ENCODE results near the gene BRD4. TPM values are rescaled to one million over a fixed set of nuclear protein-coding genes. Genes with fewer than 3 reads are reported as not detected.
"Not testable (repeated sequence)": the region's sequence is repeated elsewhere in the genome, so short reads cannot be mapped to it uniquely, and the experiment has no call there.

Gene BRD4
- total RNA-seq, 3 donors from 2014 or later, result 102 to 113 (median 112) TPM

DNA sequence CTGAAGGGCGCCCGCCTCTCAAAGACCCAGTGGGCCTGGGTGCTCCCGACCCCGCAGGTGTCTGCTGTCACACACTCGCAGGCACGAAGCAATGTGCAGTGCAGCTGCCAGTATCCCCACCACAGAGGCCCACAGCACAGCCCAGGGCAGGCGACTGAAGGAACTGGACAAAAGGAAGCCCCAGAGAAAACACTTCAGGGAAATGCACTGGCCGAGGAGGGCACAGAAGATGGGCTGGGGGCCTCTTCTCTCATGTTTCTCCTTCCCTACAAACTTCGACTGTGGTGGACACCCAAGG lies 37.2 kb upstream of the BRD4 start:
- peaks cover 23% of the 10 kb centered on the region for H3K36me3 Mint-ChIP-seq (ENCODE audit: insufficient read depth)
- peaks cover 3% of the 10 kb centered on the region for H3K4me1 Mint-ChIP-seq (ENCODE audit: low read depth)
- H3K27me3 Mint-ChIP-seq (ENCODE audit: low read depth), result no peaks in the 10 kb centered on the region
- DNase-seq (no peak), ATAC-seq (no peak)
- H3K9me3 Mint-ChIP-seq, result no peaks in the 10 kb centered on the region
- H3K4me3 Mint-ChIP-seq, result no peak overlapping the region

DNA sequence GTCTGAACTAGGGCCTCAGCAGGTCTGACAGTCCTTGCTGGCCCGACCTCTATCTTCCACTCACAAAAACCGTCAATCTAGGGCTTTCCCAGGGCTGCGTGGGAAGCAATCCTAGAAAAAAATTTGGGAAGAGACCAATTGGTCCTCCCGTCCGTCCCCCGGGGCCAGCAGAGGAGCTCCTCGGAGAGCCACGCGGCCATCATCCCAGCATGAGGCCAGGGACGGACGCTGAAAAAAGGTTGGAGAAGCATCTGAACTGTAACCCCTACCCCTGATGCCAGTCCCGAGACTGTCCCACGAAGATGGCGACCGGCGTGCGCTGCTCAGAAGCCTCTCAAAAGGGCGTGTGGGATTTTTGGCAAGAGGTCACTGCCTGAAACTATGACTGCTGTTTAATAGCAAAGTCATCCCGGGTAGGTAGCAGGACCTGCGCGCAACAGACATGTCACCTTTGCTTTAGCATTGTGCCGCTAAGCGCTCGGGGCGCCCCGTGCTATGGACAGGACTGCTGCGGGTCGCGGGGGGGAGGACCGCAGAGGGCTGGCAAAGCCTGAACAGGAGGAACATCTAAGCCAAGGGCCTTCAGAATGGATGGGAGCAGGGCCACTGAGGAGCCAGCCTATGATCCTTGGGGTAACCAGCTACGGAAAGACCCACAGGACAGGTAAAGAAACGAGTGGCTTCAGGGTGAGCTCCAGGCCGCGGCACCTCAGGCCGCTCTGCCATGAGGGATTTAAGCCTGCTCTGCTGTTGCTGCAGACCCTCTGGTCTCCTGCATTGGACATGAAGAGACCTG lies 36.7 kb upstream of the BRD4 start:
- Mint-ChIP-seq H3K36me3 (ENCODE audit: insufficient read depth) (peaks cover 23% of the 10 kb centered on the region), H3K4me1 (ENCODE audit: low read depth) (peaks cover 3% of the 10 kb centered on the region), H3K4me3 (no peak overlapping the region), H3K27me3 (ENCODE audit: low read depth) (no peaks in the 10 kb centered on the region), H3K9me3 (no peaks in the 10 kb centered on the region)
- DNase-seq, result no peak
- ATAC-seq, result no peak

DNA sequence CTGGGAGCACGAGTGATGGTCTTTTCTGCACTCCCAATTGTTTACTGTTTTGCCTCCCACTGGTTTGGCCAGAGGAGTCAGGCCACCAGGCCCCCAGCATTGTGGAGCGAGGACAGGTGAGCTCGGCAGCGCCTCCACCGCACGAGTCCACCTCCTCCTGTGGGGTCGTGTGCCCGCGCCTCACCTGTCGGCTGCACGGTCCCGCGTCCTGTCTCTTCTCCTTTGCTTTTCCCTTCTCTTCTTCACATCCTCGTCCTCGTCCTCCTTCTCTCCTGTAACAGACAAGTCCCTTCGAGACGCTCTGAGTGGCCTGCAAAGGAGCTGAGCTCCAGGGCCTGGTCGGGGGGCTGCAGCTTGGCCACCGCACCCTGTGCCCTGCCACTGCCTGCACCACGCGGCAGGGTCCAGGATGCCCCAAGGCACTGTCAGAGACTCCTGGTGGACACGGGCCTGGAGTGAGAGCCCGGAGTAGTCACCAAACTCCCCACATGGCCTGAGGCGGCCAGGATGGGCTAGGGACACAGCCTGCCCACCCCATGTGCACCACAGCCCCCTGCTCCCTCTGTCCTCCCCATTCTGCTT lies 35.8 kb upstream of the BRD4 start:
- Mint-ChIP-seq H3K9me3 (no peaks in the 10 kb centered on the region), H3K4me3 (no peak overlapping the region), H3K27me3 (ENCODE audit: low read depth) (no peaks in the 10 kb centered on the region), H3K36me3 (ENCODE audit: insufficient read depth) (peaks cover 23% of the 10 kb centered on the region), H3K4me1 (ENCODE audit: low read depth) (peaks cover 3% of the 10 kb centered on the region)
- DNase-seq (no peak), ATAC-seq (no peak)

DNA sequence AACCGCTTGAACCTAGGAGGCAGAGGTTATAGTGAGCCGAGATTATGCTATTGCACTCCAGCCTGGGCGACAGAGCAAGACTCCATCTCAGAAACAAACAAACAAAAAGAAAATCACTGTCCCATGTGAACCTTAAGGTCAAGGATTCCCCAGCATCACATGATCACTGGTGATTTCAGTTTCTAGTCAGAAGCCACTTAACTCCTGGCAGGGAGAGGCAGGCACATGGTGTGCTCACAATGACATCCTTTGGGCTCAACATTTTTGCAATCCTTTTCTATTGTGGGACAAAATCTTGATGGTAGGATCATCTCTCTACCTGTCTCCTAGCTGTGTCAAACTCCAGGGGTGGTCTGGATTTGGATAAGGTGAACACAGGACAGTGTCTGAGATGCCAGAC lies 35.1 kb upstream of the BRD4 start:
- Mint-ChIP-seq H3K9me3 (no peaks in the 10 kb centered on the region), H3K27me3 (ENCODE audit: low read depth) (no peaks in the 10 kb centered on the region), H3K36me3 (ENCODE audit: insufficient read depth) (peaks cover 19% of the 10 kb centered on the region), H3K4me1 (ENCODE audit: low read depth) (peaks cover under 1% of the 10 kb centered on the region), H3K4me3 (no peak overlapping the region)
- no peak for DNase-seq
- no peak for ATAC-seq

DNA sequence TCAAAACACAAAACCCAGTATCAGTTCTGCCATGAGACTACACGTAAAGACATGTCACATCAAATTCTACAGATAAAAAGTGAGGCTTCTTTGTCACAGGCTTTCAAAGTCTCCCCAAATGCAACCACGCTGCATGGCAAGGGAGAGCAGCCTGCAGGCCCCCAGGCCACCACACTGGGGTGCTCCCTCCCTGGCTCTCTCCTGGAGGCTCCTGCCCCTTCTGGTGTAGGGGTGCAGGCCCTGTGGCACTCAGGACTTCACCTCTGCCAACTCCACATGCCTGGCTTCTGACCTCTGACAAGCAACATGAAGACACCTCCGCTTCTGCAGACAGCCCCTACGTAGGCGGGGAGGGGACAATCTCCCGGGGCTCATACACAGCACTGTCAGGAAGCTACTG lies 32.9 kb upstream of the BRD4 start:
- DNase-seq (no peak), ATAC-seq (no peak)
- Mint-ChIP-seq H3K4me3 (no peak overlapping the region), H3K36me3 (ENCODE audit: insufficient read depth) (peaks cover 21% of the 10 kb centered on the region), H3K27me3 (ENCODE audit: low read depth) (no peaks in the 10 kb centered on the region), H3K9me3 (no peaks in the 10 kb centered on the region), H3K4me1 (ENCODE audit: low read depth) (no peaks in the 10 kb centered on the region)

DNA sequence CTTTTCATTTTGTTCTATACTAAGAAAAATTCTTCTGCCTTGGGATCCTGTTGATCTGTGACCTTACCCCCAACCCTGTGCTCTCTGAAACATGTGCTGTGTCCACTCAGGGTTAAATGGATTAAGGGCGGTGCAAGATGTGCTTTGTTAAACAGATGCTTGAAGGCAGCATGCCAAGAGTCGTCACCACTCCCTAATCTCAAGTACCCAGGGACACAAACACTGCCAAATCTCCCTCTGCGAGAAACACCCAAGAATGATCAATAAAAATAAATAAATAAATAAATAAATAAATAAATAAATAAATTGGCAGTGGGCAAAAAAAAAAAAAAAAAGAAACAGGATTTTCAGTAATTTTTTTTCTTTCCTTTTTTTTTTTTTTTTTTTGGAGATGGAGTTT lies 31.5 kb upstream of the BRD4 start:
- not testable (repeated sequence) for H3K4me3 Mint-ChIP-seq; H3K9me3 Mint-ChIP-seq; H3K4me1 Mint-ChIP-seq (ENCODE audit: low read depth); DNase-seq; H3K27me3 Mint-ChIP-seq (ENCODE audit: low read depth); ATAC-seq
- H3K36me3 Mint-ChIP-seq (ENCODE audit: insufficient read depth), result peaks cover 26% of the 10 kb centered on the region

DNA sequence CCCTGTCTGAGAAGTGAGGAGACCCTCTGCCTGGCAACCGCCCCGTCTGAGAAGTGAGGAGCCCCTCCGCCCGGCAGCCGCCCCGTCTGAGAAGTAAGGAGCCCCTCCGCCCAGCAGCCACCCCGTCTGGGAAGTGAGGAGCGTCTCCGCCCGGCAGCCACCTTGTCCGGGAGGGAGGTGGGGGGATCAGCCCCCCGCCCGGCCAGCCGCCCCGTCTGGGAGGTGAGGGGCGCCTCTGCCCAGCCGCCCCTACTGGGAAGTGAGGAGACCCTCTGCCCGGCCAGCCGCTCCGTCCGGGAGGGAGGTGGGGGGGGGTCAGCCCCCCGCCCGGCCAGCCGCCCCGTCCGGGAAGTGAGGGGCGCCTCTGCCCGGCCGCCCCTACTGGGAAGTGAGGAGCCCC lies 30.7 kb upstream of the BRD4 start:
- not testable (repeated sequence) for H3K27me3 Mint-ChIP-seq (ENCODE audit: low read depth); H3K9me3 Mint-ChIP-seq; H3K4me1 Mint-ChIP-seq (ENCODE audit: low read depth); DNase-seq; ATAC-seq; H3K4me3 Mint-ChIP-seq
- peaks cover 30% of the 10 kb centered on the region for H3K36me3 Mint-ChIP-seq (ENCODE audit: insufficient read depth)

DNA sequence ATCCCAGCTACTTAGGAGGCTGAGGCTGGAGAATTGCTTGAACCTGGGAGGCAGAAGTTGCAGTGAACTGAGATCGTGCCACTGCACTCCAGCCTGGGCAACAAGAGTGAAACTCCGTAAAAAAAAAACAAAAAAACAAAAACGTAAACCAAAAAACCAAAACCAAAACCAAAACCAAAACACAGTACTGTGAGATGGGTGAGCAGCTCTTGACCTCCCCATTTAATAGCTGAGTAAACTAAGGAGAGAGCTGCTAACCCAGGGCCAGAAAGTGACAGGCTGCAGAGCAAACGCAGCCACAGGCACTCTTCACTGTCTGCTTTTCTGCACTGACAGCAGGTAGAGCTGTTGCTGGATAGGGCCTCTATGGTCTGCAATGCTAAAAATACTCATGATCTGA lies 27.7 kb upstream of the BRD4 start:
- H3K27me3 Mint-ChIP-seq (ENCODE audit: low read depth); H3K4me1 Mint-ChIP-seq (ENCODE audit: low read depth); DNase-seq; H3K4me3 Mint-ChIP-seq; H3K9me3 Mint-ChIP-seq; ATAC-seq: not testable (repeated sequence)
- peaks cover 40% of the 10 kb centered on the region for H3K36me3 Mint-ChIP-seq (ENCODE audit: insufficient read depth)

DNA sequence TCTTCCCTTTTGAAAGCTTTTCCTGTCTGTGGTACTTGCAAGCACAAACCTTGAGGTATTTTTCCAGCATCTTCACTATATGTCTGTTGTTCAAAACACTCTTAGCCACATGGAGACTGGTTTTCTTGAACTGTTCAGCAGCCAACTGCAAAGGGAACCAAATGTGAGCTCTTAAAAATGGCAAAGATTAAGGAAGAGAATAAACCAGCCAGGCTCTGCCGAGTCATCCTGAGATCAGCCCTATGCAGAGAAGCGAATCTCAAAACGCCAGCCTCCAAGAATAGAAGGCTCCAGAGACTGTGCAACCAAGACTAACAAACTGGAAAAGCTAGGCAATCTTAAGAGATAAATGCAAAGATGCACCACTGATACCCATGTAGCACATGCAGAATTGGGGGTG lies 26.6 kb upstream of the BRD4 start:
- DNase-seq (no peak), ATAC-seq (no peak)
- Mint-ChIP-seq H3K36me3 (ENCODE audit: insufficient read depth) (peaks cover 50% of the 10 kb centered on the region), H3K4me3 (no peak overlapping the region), H3K4me1 (ENCODE audit: low read depth) (no peaks in the 10 kb centered on the region), H3K27me3 (ENCODE audit: low read depth) (no peaks in the 10 kb centered on the region), H3K9me3 (no peaks in the 10 kb centered on the region)

DNA sequence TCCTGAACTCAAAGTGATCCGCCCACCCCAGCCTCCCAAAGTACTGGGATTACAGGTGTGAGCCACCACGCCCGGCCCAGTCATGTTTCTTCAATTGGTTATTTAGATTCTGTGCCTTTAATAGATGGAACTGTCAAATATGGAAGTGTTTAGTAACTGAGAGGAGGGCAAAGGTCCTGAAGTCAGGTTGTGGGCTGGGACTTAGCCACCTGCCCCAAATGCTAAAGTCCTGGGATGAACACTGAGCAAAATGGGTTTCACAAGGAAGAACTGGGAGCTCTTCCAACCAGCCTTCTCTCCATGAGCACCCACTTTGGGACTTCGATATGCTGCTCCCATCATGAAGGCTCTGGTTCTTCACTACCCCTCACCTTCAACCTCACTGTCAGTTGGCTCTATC lies 25.6 kb upstream of the BRD4 start:
- Mint-ChIP-seq H3K36me3 (ENCODE audit: insufficient read depth) (peaks cover 48% of the 10 kb centered on the region), H3K9me3 (no peaks in the 10 kb centered on the region), H3K27me3 (ENCODE audit: low read depth) (no peaks in the 10 kb centered on the region), H3K4me1 (ENCODE audit: low read depth) (no peaks in the 10 kb centered on the region), H3K4me3 (no peak overlapping the region)
- ATAC-seq (no peak), DNase-seq (no peak)

DNA sequence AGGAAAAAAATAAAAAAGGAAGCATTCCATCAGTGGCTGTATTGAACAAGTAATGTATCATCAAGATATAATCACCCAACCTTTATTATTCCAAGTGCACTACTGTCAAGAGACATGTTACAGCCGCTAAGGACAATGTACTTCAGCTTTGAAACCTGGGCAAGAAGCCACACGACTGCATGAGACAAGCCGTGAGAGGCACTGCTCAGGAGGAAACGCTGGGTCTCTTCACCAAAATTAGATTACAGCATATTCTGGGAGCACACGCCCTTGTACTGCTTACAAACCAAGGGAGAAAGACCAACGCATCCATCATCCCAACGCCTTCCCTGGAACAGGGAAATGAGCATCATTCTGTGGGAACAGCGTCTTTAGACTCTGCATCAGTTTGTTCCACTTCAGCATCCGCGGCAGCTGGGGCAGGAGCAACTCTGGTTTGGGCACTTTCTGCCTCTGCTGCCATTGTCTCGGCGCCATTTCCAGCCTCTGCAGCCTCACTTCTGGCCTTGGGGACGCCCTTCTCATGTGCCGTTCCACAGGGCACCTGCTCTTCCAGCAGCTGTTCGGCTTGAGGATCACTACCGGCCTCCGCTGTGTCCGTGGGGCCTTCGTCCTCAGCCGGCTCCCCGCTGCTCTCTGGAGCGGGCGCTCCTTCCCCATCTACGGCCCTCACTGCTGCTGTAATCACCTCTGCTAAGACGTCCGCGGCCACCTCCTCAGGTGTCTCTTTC lies 22.4 kb upstream of the BRD4 start:
- Mint-ChIP-seq H3K9me3 (no peaks in the 10 kb centered on the region), H3K27me3 (ENCODE audit: low read depth) (no peaks in the 10 kb centered on the region), H3K4me3 (no peak overlapping the region), H3K4me1 (ENCODE audit: low read depth) (no peaks in the 10 kb centered on the region), H3K36me3 (ENCODE audit: insufficient read depth) (peaks cover 37% of the 10 kb centered on the region)
- ATAC-seq, result no peak
- DNase-seq, result no peak

DNA sequence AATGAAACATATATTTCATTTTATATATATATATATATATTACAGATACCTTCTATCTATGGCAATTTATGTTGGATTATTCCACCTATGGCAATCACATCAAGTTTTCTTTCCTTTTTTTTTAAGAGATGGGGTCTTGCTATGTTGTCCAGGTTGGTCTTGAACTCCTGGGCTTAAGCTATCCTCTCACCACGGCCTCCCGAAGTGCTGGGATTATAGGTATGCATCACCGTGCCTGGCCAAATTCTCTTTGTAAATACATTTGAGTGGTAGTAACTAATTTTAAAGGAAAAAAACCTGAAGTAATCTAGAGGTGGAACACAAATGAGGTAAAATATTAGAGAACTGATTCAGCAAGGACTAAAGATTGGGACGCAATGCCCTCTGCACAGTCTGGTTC lies 21.6 kb upstream of the BRD4 start:
- no peak for ATAC-seq
- H3K27me3 Mint-ChIP-seq (ENCODE audit: low read depth), result no peaks in the 10 kb centered on the region
- H3K36me3 Mint-ChIP-seq (ENCODE audit: insufficient read depth), result peaks cover 33% of the 10 kb centered on the region
- DNase-seq, result no peak
- no peaks in the 10 kb centered on the region for H3K9me3 Mint-ChIP-seq
- no peak overlapping the region for H3K4me3 Mint-ChIP-seq
- H3K4me1 Mint-ChIP-seq (ENCODE audit: low read depth), result no peaks in the 10 kb centered on the region

DNA sequence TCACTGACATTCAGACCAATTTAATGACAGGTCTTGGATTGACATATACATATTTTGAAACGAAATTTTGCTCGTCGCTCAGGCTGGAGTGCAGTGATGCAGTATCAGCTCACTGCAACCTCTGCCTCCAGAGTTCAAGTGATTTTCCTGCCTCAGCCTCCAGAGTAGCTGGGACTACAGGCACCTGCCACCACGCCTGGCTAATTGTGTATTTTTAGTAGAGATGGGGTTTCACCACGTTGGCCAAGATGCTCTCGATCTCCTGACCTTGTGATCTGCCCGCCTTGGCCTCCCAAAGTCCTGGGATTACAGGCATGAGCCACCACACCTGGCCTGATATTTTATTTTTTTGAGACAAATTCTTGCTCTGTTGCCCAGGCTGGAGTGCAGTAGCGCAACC lies 20.2 kb upstream of the BRD4 start:
- H3K9me3 Mint-ChIP-seq, result not testable (repeated sequence)
- peaks cover 22% of the 10 kb centered on the region for H3K36me3 Mint-ChIP-seq (ENCODE audit: insufficient read depth)

DNA sequence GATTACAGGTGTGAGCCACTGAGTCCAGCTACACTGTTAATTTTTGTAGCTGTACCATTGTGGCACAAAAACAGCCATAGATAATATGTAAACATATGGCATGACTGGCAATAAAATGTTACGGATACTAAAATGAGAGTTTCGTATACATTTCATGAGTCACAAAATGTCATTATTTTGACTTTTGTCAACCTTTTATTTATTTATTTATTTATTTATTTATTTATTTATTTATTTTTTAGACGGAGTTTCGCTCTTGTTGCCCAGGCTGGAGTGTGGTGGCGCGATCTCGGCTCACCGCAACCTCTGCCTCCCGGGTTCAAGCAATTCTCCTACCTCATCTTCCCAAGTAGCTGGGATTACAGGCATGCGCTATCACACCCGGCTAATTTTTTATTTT lies 9.0 kb upstream of the BRD4 start:
- not testable (repeated sequence) for H3K9me3 Mint-ChIP-seq; DNase-seq; H3K4me1 Mint-ChIP-seq (ENCODE audit: low read depth); H3K36me3 Mint-ChIP-seq (ENCODE audit: insufficient read depth); H3K4me3 Mint-ChIP-seq; ATAC-seq; H3K27me3 Mint-ChIP-seq (ENCODE audit: low read depth)

More for the DNA sequence above, 20.2 kb upstream of the BRD4 start:
- H3K27me3 Mint-ChIP-seq (ENCODE audit: low read depth); ATAC-seq; DNase-seq; H3K4me1 Mint-ChIP-seq (ENCODE audit: low read depth); H3K4me3 Mint-ChIP-seq: not testable (repeated sequence)

DNA sequence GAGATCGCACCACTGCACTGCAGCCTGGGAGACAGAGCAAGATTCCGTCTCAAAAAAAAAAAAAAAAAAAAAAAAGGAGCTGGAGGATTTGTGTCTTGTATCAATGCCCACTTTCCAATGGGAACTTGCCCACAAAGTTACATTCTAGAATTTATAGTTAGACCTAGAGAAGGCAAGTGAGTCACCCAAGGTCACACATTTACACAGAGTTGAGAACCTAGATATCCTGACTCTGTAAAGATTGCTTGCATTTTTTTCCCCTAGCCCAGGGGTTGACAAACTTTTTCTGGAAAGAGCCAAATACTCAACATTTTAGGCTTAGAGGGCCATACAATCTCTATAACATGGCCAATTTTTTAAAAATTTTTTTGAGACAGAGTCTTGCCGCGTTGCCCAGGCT lies 7.7 kb upstream of the BRD4 start:
- Mint-ChIP-seq H3K4me3 (no peak overlapping the region), H3K9me3 (no peaks in the 10 kb centered on the region), H3K27me3 (ENCODE audit: low read depth) (no peaks in the 10 kb centered on the region), H3K4me1 (ENCODE audit: low read depth) (no peaks in the 10 kb centered on the region), H3K36me3 (ENCODE audit: insufficient read depth) (peaks cover 3% of the 10 kb centered on the region)
- DNase-seq (no peak), ATAC-seq (no peak)

Data from activated T-cell treated with anti-CD3 and anti-CD28 coated beads, Interleukin-2, amount 50 U/mL, for 4 hours (primary cell).